Measurements from ENCODE around the gene GPC6. TPM values are rescaled to one million over a fixed set of nuclear protein-coding genes. Genes with fewer than 3 reads are reported as not detected.

The GPC6 gene
- polyA plus RNA-seq, 1 of the 3 experiments (the other 2 are of a cell fraction) = 6.7 TPM

GRCh38 chr13:93420887-93421286 lies 194.3 kb downstream of the GPC6 start:
- H3K4me1 ChIP-seq (ENCODE audit: control insufficient read depth in 1 of 2, insufficient read depth in 2 of 2, low read depth in 1 of 2, low read length in 1 of 2) = peaks cover 0 to 11% of the 10 kb centered on the region in 2 experiments; a peak in 2 of 4 replicates
- POLR2A ChIA-PET = no interaction called here
- no peak overlapping the region for H3K4me3 ChIP-seq (ENCODE audit: low read depth in 2 of 2, low read length in 1 of 2)
- no peak overlapping the region for H3K27ac ChIP-seq (ENCODE audit: low read depth in 2 of 2, low read length in 1 of 2)
- TF ChIP-seq YY1 (IDR thresholded peaks at IDR 0.05; ENCODE audit: low read depth) (no peak), USF2 (IDR thresholded peaks at IDR 0.05; ENCODE audit: borderline replicate concordance, low read depth, low read length) (no peak), ELF1 (IDR thresholded peaks at IDR 0.05) (no peak), FOSL2 (IDR thresholded peaks at IDR 0.05; ENCODE audit: borderline replicate concordance, low read depth) (no peak), POLR2AphosphoS5 (IDR thresholded peaks at IDR 0.05; ENCODE audit: low read depth, low read length) (no peak)
- 84% methylated on average over 6 of the region's 6 CpGs for WGBS (ENCODE audit: low lambda C conversion rate)
- no peak overlapping the region for H3K9ac ChIP-seq
- H3K36me3 ChIP-seq (replicated peaks in 1 of 2; ENCODE audit: control insufficient read depth in 1 of 2, insufficient read depth in 2 of 2, low read length in 1 of 2) = no peaks in the 10 kb centered on the region
- H3F3A ChIP-seq (replicated peaks; ENCODE audit: insufficient read depth) = peaks cover 11% of the 10 kb centered on the region
- no peak overlapping the region for H2AFZ ChIP-seq (ENCODE audit: low read depth)
- no peak for DNase-seq
- no peaks in the 10 kb centered on the region for H3K79me2 ChIP-seq (ENCODE audit: insufficient read depth)
- no peaks in the 10 kb centered on the region for H3K9me3 ChIP-seq
- no peaks in the 10 kb centered on the region for H4K20me1 ChIP-seq (ENCODE audit: insufficient read depth)
- H3K9me2 ChIP-seq = no peaks in the 10 kb centered on the region
- no peak overlapping the region for H3K4me2 ChIP-seq
- no peaks in the 10 kb centered on the region for H3K27me3 ChIP-seq (ENCODE audit: insufficient read depth)
- CTCF ChIA-PET = no interaction called here

- TF ChIP-seq ELF1 (IDR thresholded peaks at IDR 0.05) (no peak), GABPA (IDR thresholded peaks at IDR 0.05; ENCODE audit: low read depth) (no peak), TCF12 (IDR thresholded peaks at IDR 0.05) (no peak), SIN3A (IDR thresholded peaks at IDR 0.05; ENCODE audit: borderline replicate concordance, low read depth, low read length) (no peak), ZBTB33 (IDR thresholded peaks at IDR 0.05; ENCODE audit: borderline replicate concordance, low read depth) (no peak), TAF1 (IDR thresholded peaks at IDR 0.05; ENCODE audit: borderline replicate concordance, low read depth, low read length) (no peak), RXRA (IDR thresholded peaks at IDR 0.05; ENCODE audit: borderline replicate concordance, low read depth) (no peak), SMC3 (IDR thresholded peaks at IDR 0.05; ENCODE audit: low read depth, low read length) (no peak), PBX3 (IDR thresholded peaks at IDR 0.05) (no peak), GATA2 (CRISPR knock-in tag; IDR thresholded peaks at IDR 0.05) (no peak), USF1 (IDR thresholded peaks at IDR 0.05; ENCODE audit: borderline replicate concordance, low read depth) (no peak), RFX5 (IDR thresholded peaks at IDR 0.05; ENCODE audit: low read length) (no peak), MEF2A (IDR thresholded peaks at IDR 0.05; ENCODE audit: borderline replicate concordance, low read depth) (no peak), MAX (IDR thresholded peaks at IDR 0.05; ENCODE audit: low read depth) (no peak), FOSL2 (IDR thresholded peaks at IDR 0.05; ENCODE audit: borderline replicate concordance, low read depth) (no peak), YY1 (IDR thresholded peaks at IDR 0.05; ENCODE audit: low read depth) (no peak), CTCF (IDR thresholded peaks at IDR 0.05) (no peak)
- Histone ChIP-seq H4K20me1 (ENCODE audit: insufficient read depth) (no peaks in the 10 kb centered on the region), H3K36me3 (replicated peaks in 1 of 2; ENCODE audit: control insufficient read depth in 1 of 2, insufficient read depth in 2 of 2, low read length in 1 of 2) (no peaks in the 10 kb centered on the region), H3K9me3 (no peaks in the 10 kb centered on the region), H3K9ac (no peak overlapping the region), H3K4me1 (ENCODE audit: control insufficient read depth in 1 of 2, insufficient read depth in 2 of 2, low read depth in 1 of 2, low read length in 1 of 2) (no peaks in the 10 kb centered on the region; a peak in 1 of 4 replicates), H3K79me2 (ENCODE audit: insufficient read depth) (no peaks in the 10 kb centered on the region), H3F3A (replicated peaks; ENCODE audit: insufficient read depth) (no peaks in the 10 kb centered on the region), H3K9me2 (no peaks in the 10 kb centered on the region; the same call in 1 of the 2 replicates), H2AFZ (ENCODE audit: low read depth) (no peak overlapping the region), H3K27ac (ENCODE audit: low read depth in 2 of 2, low read length in 1 of 2) (no peak overlapping the region), H3K27me3 (ENCODE audit: insufficient read depth) (no peaks in the 10 kb centered on the region), H3K4me2 (no peak overlapping the region), H3K4me3 (ENCODE audit: low read depth in 2 of 2, low read length in 1 of 2) (no peak overlapping the region)
- POLR2A ChIA-PET = no interaction called here
- WGBS (ENCODE audit: low lambda C conversion rate) = 84% methylated on average over 2 of the region's 2 CpGs
- DNase-seq = no peak
- CTCF ChIA-PET = interaction anchor here (1.4 kb wide), 1 partner anchor 14 kb away, joined by 3 read pairs; no protein-coding TSS in a partner anchor
Observed at GRCh38 chr13:93422980-93423543, 196.5 kb downstream of the GPC6 start.
